ENCODE results near the gene EVPLL. TPM values are rescaled to one million over a fixed set of nuclear protein-coding genes. Genes with fewer than 3 reads are reported as not detected.
"Not testable (repeated sequence)": the region's sequence is repeated elsewhere in the genome, so short reads cannot be mapped to it uniquely, and the experiment has no call there.

EVPLL gene
- total RNA-seq, 1 experiment from 2014 or later: 0.35 TPM

DNA sequence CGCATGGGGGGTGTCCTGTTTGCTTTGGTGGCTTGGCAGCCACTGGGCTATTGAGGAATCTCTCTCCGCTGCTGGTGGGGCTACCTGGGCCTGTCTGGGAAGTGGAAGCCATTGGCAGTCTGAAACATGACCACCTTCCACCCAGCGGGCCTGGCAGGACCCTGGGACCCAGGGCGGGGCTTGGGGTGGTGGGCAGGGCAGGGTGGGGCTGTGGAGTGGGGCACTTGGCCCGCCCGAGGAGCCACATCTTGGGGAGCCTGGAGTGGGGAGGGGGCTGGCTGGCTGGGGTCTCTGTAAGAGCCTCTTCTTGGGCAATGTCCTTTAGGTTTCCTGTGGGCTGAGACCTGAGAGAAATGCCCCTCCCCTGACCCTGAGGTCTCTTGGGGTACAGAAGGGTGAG is 48.0 kb downstream of the EVPLL start:
- DNase-seq (ENCODE audit: low spot score): not testable (repeated sequence)

DNA sequence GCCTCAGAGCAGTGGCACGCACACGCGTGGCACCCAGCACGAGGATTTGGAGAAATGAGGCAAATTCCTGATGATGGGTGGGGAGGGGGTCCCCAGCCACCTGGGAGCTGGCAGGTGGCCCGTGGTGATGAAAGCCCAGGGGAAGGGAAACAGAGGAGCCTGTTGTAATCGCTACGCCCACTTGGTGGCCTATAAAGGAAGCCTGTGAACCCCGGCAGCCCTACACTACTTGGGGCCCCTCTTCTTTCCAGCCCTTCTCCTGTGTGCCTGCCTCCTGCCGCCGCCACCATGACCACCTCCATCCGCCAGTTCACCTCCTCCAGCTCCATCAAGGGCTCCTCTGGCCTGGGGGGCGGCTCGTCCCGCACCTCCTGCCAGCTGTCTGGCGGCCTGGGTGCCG is 49.1 kb downstream of the EVPLL start:
- not testable (repeated sequence) for DNase-seq (ENCODE audit: low spot score)

DNA sequence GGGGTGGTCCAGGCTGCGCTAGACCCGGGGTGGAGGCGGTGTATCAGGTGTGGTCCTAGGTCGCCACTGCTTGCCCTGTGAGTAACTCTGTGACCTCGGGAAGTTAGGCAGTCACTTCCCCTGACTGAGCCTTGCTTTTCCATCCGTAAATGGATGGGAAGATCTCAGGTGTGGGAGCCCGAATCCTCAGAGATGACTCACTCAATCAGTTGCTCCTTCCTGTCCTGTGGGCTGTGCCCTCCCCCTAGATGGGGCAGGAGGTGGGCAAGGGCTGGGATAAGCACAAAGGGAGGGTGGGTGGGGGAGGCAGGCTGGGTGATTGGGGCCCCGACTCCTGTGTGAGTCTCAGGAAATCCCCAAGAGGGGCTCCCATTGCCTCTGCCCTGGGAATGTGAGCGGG is 54.6 kb downstream of the EVPLL start:
- not testable (repeated sequence) for DNase-seq (ENCODE audit: low spot score)

Other genes starting within 250 kb of the EVPLL start
- 58.2 and 63.1 TPM in 2 replicates for gene ALKBH5, start 193.9 kb upstream of the EVPLL start, total RNA-seq (2014; rRNA removed; shearing (Covaris generic))
- gene LLGL1, start 152.1 kb upstream of the EVPLL start, total RNA-seq (2014; rRNA removed; shearing (Covaris generic)): 12.1 and 14.0 TPM in 2 replicates
- 128 and 139 TPM in 2 replicates for gene FLII, start 119.0 kb upstream of the EVPLL start, total RNA-seq (2014; rRNA removed; shearing (Covaris generic))
- gene MIEF2, start 117.1 kb upstream of the EVPLL start, total RNA-seq (2014; rRNA removed; shearing (Covaris generic)): 4.1 and 5.0 TPM in 2 replicates
- 25.6 and 31.1 TPM in 2 replicates for gene TOP3A, start 62.8 kb upstream of the EVPLL start, total RNA-seq (2014; rRNA removed; shearing (Covaris generic))
- 6.3 and 7.3 TPM in 2 replicates for gene SMCR8, start 62.5 kb upstream of the EVPLL start, total RNA-seq (2014; rRNA removed; shearing (Covaris generic))
- gene SHMT1, start 14.2 kb upstream of the EVPLL start, total RNA-seq (2014; rRNA removed; shearing (Covaris generic)): 27.6 and 27.7 TPM in 2 replicates
- gene LGALS9C, start 99.0 kb downstream of the EVPLL start, total RNA-seq (2014; rRNA removed; shearing (Covaris generic)): not detected in 2 replicates

All from H4 (cell line).